OCI-LY7 (cell line): ENCODE data around the gene MRPL36.

Experiments
- EZH2phosphoT487 ChIP-seq: fragments of 200-600 bp; sonication (generic); IDR thresholded peaks from 2 replicates; pipeline ENCODE4 v1.6.1; 2018; ENCODE audit warnings: low read depth, borderline replicate concordance, mild to moderate bottlenecking, mixed run types, antibody characterized with exemption, low read length, moderate library complexity, mixed read lengths
- TF ChIP-seq, protein P1 (sequence below): fragments of 200-600 bp; sonication (generic); conservative IDR thresholded peaks from 2 replicates; pipeline ENCODE4 v1.5.1; 2014; ENCODE audit warnings: mild to moderate bottlenecking, antibody characterized with exemption, low read length, moderate library complexity, mixed read lengths

DNA sequence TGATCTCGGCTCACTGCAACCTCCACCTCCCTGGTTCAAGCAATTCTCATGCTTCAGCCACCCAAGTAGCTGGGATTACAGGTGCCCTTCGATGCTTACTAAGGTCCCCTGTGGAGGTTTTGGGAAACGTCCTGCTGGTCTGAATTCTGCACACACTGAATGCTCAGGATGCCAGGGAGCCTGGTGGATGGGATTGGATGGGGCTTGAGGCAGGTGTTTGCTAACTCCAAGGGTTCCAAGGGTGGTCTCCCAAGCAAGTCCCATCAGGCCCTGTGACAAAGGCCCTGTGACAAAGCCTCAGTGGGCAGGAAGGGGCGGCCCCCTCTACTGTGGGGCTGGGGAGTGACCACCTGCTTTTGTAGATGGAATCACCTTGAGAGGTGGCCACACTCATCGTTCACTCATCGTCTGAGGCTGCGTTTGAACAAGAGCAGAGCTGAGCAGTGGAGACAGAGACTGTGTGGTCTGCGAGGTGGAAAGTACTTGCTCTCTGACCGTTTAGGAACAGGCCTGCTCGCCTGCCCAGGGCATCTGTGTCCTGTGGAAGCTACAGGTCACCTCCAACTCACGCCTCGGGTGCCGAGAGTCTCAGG lies 40.2 kb downstream of the MRPL36 start:
- TF ChIP-seq, protein P1, sequence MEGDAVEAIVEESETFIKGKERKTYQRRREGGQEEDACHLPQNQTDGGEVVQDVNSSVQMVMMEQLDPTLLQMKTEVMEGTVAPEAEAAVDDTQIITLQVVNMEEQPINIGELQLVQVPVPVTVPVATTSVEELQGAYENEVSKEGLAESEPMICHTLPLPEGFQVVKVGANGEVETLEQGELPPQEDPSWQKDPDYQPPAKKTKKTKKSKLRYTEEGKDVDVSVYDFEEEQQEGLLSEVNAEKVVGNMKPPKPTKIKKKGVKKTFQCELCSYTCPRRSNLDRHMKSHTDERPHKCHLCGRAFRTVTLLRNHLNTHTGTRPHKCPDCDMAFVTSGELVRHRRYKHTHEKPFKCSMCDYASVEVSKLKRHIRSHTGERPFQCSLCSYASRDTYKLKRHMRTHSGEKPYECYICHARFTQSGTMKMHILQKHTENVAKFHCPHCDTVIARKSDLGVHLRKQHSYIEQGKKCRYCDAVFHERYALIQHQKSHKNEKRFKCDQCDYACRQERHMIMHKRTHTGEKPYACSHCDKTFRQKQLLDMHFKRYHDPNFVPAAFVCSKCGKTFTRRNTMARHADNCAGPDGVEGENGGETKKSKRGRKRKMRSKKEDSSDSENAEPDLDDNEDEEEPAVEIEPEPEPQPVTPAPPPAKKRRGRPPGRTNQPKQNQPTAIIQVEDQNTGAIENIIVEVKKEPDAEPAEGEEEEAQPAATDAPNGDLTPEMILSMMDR = no peak
- TF ChIP-seq EZH2phosphoT487 = no peak
